HL-60 (cell line): ENCODE measurements around the gene GAR1.

ENCODE experiments used
- DNase-seq, 2 experiments: peaks; one replicate each; pipeline ENCODE4 v3.0.0-alpha.2; 2010 to 2020; ENCODE audit warnings: low read depth in 1 of 2, low spot score in 1 of 2
- H3K27ac ChIP-seq: fragments of 250-450 bp; sonication (Bioruptor Pico); replicated peaks from 2 replicates; pipeline ENCODE4 v1.5.1; 2020; ENCODE audit warnings: mild to moderate bottlenecking, moderate library complexity
- H3K27me3 ChIP-seq: fragments of 250-450 bp; sonication (Bioruptor Pico); 2 replicates; pipeline ENCODE4 v1.5.1; 2021; ENCODE audit warnings: mild to moderate bottlenecking, moderate library complexity; ENCODE audit not compliant: insufficient read depth, poor library complexity, severe bottlenecking
- H3K4me3 ChIP-seq: replicated peaks from 2 replicates; pipeline ENCODE4 v1.5.1; 2011; ENCODE audit warnings: mild to moderate bottlenecking, control low read depth, low read length; ENCODE audit not compliant: insufficient read depth
- GABPA ChIP-seq: IDR thresholded peaks from 2 replicates; pipeline ENCODE4 v1.6.1; 2012; ENCODE audit warnings: low read depth
- POLR2AphosphoS5 ChIP-seq: IDR thresholded peaks from 2 replicates; pipeline ENCODE4 v1.6.1; 2012; ENCODE audit warnings: low read depth
- SPI1 ChIP-seq: IDR thresholded peaks from 2 replicates; pipeline ENCODE4 v1.6.1; 2012; ENCODE audit warnings: low read depth, mild to moderate bottlenecking, borderline replicate concordance
- TF ChIP-seq, protein P1 (sequence below): IDR thresholded peaks from 2 replicates; pipeline ENCODE4 v1.6.1; 2012; ENCODE audit warnings: low read depth; ENCODE audit not compliant: insufficient replicate concordance
- TF ChIP-seq, protein P2 (sequence below): IDR thresholded peaks from one replicate; pipeline ENCODE4 v1.5.1; 2011; ENCODE audit warnings: low read length, control low read depth, inconsistent platforms; ENCODE audit not compliant: insufficient read depth

The GAR1 gene

DNA sequence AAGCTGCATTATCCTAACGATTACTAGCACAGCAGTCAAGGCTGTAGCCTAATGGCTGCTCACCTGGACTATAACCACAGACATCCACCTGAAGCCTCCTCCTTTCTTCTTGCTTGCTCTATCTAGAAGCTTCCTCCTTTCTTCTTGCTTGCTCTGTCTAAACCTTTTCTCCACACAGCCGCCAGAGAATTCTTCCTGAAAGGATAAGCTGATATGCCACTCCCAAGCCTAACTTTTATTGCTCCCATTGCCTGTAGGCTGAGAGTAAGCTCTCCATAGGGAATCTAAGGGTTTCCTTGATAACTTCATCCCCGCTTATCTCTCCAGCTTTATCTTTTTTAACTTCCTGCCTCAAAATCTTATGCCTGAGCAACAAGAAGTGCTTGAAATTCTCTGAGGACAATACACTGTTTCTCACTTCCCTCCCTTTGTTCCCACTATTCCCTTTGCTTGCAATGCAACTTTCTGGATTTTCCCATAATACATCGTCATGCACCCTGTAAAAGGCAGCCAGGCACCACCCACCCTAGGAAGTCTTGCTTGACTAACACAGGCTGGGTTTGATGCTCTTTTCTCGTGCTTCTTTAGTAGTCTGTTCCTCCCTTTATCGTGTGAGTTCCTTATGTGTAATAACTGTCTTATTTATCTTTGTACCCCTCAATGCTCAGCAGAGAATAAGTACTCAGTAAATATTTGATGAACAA, 31.0 kb downstream of the GAR1 start:
- Histone ChIP-seq H3K27ac (no peak overlapping the region), H3K4me3 (no peak overlapping the region), H3K27me3 (peaks cover 3% of the 10 kb centered on the region)
- no peak for TF ChIP-seq GABPA
- TF ChIP-seq, protein P1, sequence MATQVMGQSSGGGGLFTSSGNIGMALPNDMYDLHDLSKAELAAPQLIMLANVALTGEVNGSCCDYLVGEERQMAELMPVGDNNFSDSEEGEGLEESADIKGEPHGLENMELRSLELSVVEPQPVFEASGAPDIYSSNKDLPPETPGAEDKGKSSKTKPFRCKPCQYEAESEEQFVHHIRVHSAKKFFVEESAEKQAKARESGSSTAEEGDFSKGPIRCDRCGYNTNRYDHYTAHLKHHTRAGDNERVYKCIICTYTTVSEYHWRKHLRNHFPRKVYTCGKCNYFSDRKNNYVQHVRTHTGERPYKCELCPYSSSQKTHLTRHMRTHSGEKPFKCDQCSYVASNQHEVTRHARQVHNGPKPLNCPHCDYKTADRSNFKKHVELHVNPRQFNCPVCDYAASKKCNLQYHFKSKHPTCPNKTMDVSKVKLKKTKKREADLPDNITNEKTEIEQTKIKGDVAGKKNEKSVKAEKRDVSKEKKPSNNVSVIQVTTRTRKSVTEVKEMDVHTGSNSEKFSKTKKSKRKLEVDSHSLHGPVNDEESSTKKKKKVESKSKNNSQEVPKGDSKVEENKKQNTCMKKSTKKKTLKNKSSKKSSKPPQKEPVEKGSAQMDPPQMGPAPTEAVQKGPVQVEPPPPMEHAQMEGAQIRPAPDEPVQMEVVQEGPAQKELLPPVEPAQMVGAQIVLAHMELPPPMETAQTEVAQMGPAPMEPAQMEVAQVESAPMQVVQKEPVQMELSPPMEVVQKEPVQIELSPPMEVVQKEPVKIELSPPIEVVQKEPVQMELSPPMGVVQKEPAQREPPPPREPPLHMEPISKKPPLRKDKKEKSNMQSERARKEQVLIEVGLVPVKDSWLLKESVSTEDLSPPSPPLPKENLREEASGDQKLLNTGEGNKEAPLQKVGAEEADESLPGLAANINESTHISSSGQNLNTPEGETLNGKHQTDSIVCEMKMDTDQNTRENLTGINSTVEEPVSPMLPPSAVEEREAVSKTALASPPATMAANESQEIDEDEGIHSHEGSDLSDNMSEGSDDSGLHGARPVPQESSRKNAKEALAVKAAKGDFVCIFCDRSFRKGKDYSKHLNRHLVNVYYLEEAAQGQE = no peak
- TF ChIP-seq, protein P2, sequence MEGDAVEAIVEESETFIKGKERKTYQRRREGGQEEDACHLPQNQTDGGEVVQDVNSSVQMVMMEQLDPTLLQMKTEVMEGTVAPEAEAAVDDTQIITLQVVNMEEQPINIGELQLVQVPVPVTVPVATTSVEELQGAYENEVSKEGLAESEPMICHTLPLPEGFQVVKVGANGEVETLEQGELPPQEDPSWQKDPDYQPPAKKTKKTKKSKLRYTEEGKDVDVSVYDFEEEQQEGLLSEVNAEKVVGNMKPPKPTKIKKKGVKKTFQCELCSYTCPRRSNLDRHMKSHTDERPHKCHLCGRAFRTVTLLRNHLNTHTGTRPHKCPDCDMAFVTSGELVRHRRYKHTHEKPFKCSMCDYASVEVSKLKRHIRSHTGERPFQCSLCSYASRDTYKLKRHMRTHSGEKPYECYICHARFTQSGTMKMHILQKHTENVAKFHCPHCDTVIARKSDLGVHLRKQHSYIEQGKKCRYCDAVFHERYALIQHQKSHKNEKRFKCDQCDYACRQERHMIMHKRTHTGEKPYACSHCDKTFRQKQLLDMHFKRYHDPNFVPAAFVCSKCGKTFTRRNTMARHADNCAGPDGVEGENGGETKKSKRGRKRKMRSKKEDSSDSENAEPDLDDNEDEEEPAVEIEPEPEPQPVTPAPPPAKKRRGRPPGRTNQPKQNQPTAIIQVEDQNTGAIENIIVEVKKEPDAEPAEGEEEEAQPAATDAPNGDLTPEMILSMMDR = no peak
- no peak for TF ChIP-seq SPI1
- no peak for TF ChIP-seq POLR2AphosphoS5
- no peak for DNase-seq

- no peak for DNase-seq
- H3K4me3 ChIP-seq = no peak within 1 kb of the TSS
- TF ChIP-seq POLR2AphosphoS5 (no peak), SPI1 (no peak), GABPA (no peak)
- TF ChIP-seq, protein P1 = no peak
- TF ChIP-seq, protein P2 = no peak
- H3K27ac ChIP-seq = no peak within 1 kb of the TSS
- H3K27me3 ChIP-seq = peaks cover 3% of the 10 kb centered on the region
These were observed 32.4 kb downstream of the GAR1 start, which contains the start of gene LRIT3 for GRCh38 chr4:109847896-109848442. Gene LRIT3 (plus strand): TSS chr4:109848107. CDS start chr4:109848202, 95 bp downstream.

DNA sequence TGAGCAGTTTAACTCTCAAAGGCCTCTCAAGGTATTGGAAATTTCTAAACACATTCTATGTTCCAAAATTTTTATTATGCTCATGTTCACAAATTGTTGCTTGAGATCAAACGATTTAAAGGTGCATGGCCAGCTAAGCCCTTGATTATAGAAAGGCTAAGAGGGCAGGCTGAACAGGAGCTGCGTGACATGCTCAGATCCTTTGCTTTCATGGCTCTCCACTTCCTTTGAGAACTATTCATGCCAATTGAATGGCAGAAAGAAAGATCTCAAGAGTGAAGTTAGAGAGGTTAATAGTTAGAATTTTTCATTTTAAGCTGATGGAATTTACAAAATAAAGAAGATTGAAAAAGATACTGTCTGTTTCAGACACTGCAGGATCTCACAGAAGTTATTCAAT, 32.9 kb downstream of the GAR1 start:
- no peak for DNase-seq
- TF ChIP-seq, protein P2 = no peak
- TF ChIP-seq GABPA = no peak
- no peak for TF ChIP-seq POLR2AphosphoS5
- TF ChIP-seq SPI1 = no peak
- TF ChIP-seq, protein P1 = no peak
- H3K27ac ChIP-seq = no peak overlapping the region
- no peak overlapping the region for H3K4me3 ChIP-seq
- peaks cover 3% of the 10 kb centered on the region for H3K27me3 ChIP-seq
